HG03342 (cell line): Measurements from ENCODE around the gene PRKCZ.
"Not testable (repeated sequence)": the region's sequence is repeated elsewhere in the genome, so short reads cannot be mapped to it uniquely, and the experiment has no call there.

ENCODE experiments used
- ATAC-seq: cut with Tn5 transposase; IDR thresholded peaks from one replicate; pipeline ENCODE4 v1.9.1; 2021; ENCODE audit warnings: mild to moderate bottlenecking, moderate library complexity; ENCODE audit not compliant: unreplicated experiment

PRKCZ gene

GRCh38 chr1:2081326-2081885, 31.2 kb downstream of the PRKCZ start:
- ATAC-seq = no peak

- ATAC-seq = no peak
Measured at GRCh38 chr1:2082064-2082463, 31.9 kb downstream of the PRKCZ start.

GRCh38 chr1:2083666-2084065, 33.5 kb downstream of the PRKCZ start:
- no peak for ATAC-seq

DNA sequence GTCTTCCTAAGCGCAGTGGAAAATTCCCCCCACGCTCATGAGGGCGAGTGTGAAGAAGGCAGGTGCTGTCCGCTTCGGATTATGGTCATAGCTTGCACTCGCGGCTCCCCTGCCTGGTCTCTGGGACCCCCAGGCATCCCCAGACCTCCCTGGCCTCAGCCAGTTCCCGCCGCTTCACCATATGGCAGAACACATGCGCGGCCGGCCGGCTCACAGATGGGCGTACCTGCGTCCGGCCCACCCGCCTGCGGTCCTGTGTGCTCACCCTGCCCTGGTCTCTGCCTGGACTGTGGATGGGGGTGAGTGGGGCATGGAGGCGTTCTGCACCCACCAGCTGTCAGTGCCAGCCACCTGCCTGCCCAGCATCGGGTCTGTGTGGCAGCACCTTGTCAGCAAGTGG, 34.1 kb downstream of the PRKCZ start:
- ATAC-seq = no peak

- ATAC-seq = no peak
Measured at GRCh38 chr1:2085080-2085479, 34.9 kb downstream of the PRKCZ start.

DNA sequence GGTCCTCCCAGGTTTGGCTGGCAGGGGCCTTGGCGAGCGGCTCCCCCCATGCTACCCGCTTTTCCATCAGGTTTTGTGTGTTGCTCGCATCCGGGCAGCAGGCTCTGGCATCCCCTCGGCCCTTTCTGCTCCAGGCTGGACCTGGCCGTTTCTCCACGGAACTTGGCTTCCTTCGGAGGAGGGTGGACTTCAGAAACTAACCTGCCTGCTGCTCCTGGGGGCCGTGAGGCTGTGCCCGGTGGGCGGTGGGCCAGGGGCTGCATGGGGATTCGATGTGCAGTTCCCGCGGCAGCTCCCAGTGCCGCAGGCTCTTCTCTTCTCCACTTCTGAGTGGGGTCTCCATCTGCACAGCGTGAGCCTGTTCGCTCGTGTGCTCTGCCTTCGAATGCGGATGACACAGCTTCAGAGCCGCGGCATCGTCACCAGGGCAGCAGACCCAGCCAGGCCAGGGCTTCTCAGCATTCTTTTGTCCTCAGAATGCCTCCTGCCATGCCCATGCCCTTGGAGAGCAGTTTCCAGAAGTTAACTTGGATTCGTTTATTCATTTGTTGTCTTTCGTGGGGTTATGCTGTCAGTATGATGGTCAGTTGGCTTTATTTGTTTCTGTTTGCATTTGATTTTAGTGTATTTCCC, 36.4 kb downstream of the PRKCZ start:
- no peak for ATAC-seq

- ATAC-seq = no peak
Measured at GRCh38 chr1:2087766-2088165, 37.6 kb downstream of the PRKCZ start.

DNA sequence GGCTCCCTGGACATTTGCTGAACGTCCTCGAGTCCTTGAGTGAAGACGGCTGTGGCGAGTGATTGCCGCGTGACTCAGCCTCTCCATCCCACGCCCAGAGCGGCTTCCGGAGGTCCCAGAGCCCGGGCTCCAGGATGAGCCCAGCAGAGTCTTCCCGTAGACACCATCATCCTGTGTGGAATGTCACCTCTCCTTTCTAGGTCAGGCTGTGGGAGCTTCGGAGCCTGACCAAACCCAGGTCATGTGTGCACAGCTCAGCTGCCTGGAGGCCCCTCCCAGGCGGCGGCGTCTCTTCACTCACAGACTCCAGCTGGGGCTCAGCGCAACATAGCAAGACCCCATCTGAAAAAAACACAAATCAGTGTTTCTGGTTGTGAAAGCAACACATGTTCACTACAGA, 38.2 kb downstream of the PRKCZ start:
- ATAC-seq = no peak

- no peak for ATAC-seq
Measured at GRCh38 chr1:2089051-2089450, 38.8 kb downstream of the PRKCZ start.

GRCh38 chr1:2090216-2090890, 40.1 kb downstream of the PRKCZ start:
- no peak for ATAC-seq

DNA sequence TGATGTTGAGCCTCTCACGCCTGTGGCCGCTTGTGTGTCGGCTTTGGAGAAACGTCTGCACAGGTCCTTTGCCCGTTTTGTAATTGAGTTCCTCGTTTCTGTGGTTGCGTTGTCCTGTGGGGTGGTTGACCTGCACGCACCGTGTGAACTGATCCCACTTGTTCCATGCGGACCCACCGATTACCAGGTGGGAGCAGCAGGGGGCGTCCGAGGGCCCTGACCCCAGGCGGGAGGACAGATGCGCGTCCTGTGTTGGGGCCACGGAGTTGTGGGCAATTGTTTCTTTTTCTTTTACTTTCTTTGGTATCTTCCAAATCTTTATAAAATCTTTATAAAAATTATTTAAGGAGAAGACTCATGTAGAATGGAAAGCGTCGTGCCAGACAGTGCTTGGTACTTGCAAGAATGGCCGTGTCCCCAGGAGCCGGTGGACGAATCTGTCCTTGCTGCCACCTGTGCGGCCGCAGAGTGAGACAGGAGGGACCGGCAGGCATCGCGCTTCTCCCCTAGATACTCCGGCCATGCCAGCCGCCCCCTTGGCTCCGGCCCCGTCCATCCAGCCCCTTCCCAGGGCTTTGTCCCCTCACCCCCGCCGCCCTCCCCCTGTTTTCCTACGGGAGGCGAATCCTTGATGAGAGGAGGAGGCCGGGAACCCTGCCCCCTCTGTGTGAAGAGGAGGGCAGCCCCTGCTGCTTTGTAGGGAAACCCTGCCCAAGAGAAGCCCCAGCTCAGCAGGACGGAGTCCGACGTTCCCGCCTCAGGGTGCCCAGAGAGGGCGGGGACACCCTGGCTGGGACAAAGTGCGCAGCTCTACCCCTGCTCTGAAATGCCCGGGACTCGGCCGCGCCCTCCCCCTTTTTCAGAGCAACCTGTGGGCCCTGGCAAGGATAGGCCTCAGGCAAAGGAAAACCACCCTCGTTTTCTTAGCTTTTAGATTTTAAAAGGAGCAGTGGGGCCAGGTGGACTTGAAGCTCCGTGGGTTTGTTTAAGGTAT, 41.7 kb downstream of the PRKCZ start:
- ATAC-seq = no peak

DNA sequence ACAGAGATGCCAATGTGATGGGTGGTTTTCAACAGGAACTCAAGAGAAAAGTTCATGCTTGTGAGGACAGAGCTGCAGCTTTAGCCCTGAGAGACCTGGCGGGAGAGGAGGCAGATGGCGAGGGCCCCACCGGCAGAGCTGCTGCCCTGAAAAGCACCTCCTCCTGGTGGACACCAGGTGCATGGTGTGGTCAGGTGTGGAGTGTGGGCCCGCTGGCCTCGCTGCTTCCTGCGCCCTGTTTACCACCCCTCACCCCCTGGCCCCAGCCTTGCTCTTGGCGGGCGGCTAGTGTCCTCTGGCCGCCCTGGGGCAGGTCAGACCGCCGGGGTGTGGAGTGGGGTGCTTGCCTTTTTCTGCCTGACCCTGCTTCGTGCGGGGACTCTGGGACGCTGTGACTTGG, 42.8 kb downstream of the PRKCZ start:
- no peak for ATAC-seq

DNA sequence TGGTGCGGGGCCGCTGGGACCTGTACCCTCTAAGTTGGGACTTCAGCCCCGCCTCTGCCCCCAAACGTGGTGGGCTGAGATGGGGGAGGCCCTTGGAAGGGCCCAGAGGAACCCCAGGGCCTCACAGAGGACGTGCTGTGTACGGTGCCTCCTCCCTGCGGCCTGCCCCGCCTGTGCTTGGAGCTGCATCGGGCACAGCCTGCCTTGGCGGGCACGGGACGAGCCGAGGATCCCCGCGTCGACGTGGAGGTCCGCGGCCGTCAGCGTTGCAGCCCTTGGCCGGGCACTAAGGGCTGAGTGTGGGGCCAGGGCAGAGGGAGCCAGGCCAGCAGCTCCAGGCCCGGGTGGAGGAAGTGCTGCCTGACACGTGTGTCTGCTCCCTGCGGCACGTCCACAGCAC, 43.4 kb downstream of the PRKCZ start:
- ATAC-seq = no peak

- not testable (repeated sequence) for ATAC-seq
Measured at GRCh38 chr1:2094269-2095158, 44.3 kb downstream of the PRKCZ start.

DNA sequence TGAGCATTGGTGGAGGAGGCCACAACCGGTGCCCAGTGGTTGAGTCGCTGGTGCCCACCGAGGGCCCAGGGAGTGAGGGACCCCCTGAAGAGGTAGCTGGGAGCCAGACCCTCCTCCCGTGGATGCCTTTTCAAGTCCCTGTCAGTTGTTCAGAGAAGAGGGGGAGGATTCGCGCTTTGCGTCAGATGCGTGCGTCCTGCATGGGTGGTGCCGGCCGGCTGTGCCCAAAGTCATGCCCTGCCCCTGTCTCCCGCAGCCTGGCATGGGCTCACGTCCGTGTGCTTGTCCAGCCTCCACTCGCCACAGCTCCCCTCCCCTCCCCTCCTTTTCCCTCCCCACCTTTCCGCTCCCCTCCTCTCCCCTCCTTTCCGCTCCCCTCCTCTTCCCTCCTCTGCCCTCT, 45.2 kb downstream of the PRKCZ start:
- ATAC-seq = no peak

DNA sequence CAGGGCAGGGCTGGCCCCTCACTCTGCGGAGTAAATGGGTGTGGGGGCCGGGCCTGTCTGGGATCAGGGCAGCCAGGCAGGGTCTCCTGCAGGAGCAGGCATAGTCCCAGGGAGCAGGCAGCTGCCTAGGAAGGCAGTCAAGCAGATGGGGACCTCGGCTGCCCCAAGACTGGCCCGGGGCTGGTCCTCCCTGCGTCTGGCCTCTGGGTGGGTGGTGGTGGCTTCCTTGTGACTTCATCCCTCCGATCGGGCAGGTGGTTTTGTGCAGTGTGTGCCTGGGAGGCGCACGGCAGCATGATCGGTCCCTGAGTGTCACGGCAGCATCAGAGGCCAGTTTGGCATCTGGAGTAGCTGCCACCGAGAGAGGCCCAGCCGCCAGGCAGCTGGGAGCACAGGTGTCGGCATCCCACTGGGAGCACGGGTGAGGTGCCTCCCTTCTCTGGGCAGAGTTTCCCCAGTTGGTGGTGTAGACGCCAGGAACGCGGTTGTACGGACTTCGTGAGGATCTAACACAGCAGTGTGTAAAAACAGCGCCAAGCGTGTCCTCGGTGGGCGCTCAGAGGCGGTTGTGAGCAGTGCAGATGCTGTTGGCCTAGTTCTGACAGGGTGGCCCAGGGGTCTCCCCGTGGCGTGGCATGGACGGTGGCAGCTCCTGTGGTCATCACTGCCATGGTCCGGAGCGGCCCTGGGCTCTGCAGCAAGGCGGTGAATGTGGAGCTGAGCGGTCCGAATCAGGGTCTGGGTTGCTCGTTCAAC, 45.9 kb downstream of the PRKCZ start:
- ATAC-seq = no peak

DNA sequence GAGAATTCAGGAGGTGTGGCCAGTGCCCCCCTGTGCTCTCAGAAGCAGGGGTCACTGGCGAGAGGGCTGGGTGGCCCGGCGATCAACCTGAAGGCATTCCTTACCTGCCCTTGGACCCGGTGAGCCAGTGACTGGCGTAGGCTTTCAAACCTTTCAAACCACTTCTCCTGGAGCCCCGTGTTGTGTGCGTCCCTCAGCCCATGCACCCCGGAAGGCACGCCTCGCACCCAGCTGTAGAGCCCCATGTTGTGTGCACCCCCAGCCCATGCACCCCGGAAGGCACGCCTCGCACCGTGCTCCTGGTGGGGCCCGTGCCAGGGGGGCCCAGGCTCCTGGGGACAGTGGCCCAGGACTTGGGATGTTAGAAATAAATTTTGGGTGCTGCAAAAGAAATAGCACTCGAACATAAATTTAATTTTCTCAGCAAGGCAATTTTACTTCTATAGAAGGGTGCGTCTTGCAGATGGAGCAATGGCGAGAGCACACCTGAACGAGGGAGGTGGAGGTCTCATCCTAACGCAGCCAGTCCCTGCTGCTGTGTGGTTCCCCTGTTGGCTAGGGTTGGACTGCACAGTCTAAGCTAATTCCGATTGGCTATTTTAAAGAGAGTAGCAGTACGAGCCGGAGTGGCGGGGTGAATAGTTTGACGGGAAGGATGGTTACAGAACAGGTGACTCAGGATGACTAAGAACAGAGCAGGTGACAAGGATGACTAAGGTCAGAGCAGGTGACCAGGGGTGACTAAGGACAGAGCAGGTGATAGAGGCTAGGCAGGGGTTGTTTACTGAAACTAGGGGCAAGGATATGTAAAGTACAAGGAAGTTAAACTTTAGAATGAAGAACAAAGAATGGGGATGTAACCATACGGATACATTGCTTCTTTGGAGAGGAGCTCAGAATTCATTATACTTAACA, 47.4 kb downstream of the PRKCZ start:
- ATAC-seq = no peak

- ATAC-seq = no peak
Measured at GRCh38 chr1:2098301-2098698, 48.1 kb downstream of the PRKCZ start.
